ENCODE results near the gene S100A6.
"Not testable (repeated sequence)": the region's sequence is repeated elsewhere in the genome, so short reads cannot be mapped to it uniquely, and the experiment has no call there.

S100A6 gene

DNA sequence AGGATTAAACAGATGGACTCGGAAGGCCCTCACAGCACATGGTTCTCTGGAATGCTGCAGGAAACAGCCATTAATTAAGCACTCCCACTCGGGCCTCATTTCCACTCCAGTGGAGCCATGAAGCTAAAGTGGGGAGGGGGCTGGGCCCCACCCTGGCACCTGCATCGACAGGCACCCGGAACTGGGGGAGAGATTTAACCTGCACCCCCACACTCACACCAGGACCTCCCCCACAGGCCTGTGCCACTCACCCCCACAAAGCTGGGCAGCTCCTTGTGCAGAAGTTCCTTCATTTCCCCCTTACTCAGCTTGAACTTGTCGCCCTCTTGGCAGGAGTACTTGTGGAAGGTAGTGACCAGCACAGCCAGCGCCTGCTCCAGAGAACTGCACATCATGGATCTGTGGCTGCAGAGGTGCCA is 27.7 kb upstream of the S100A6 start:
- DNase-seq = no peak

DNA sequence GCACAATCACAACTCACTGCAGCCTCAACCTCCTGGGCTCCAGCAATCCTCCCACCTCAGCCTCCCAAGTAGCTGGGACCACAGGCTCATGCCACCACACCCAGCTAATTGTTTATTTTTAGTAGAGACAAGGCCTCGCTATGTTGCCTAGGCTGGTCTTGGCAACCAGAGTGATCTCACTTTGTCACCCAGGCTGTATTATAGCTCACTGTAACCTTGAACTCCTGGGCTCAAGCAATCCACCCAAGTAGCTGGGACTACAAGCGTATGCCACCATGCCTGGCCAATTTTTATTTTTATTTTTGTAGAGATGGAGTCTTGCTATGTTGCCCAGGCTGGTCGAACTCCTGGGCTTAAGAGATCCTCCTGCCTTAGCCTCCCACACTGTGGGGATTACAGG is 26.2 kb upstream of the S100A6 start:
- not testable (repeated sequence) for DNase-seq

DNA sequence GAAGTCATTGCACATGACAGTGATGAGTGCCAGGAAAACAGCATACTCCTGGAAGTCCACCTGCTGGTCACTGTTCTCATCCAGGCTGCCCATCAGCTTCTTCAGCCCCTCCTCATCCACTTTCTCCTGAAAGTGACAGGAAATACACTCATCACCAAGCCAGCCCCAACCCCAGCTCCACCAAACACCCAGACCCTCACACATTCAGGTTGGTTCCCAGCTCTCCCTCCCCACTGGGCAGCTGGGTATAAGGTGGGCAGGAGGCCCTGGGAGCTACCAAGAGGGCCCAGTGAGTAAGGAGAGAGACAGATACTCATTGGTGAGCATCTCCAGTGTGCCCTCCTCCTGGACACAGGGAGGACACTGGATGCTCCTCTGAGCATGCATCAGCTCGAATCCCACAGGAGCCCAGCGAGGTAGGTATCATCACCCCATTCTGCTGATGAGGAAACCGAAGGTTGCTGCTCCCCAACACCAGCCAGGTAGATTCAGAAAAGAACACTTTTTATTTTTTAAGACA is 25.7 kb upstream of the S100A6 start:
- no peak for DNase-seq

DNA sequence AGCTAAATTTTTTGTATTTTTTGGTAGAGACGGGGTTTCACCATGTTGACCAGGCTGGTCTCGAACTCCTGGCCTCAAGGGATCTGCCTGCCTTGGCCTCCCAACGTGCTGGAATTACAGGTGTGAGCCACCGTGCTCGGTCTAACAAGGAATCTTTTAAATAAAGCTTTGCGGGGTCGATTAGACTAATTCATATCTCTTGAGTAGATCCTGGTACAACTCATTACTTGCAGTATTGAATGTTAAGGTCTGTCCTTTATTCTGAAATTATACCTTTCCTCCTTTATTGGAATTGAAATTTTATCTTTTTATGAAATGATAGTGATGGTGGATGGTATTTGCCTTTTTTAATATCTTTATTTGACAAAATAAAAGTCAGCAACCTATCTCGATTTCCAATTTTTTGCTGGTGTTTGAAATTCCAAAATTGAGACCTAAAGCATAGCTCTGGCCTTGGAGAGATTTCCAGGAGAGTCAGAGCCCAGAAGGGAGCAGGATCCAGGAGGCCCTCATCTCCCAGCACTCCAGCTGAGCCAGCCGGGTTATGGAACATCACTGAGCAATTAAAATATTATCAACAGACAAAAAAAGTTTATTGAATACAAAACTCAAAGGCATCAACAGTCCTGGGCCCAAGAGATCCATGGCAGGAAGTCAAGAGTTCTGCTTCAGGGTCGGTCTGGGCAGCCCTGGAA is 25.1 kb upstream of the S100A6 start:
- DNase-seq = no peak

DNA sequence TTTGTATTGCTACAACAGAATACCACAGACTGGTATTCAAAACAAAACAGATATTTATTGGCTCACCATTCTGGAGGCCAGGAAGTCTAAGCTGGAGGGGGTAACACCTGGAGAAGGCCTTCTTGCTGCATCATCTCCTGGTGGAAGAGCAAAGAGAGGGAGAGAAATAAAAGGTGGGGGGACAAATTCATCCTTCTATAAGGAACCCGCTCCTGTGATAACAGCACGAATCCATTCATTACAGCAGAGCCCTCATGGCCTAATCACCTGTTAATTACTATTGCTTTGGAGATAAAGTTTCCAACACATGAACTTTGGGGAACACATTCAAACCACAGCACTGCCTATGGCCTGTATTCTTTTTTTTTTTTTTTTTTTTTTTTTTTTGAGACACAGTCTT is 24.4 kb upstream of the S100A6 start:
- no peak for DNase-seq

DNA sequence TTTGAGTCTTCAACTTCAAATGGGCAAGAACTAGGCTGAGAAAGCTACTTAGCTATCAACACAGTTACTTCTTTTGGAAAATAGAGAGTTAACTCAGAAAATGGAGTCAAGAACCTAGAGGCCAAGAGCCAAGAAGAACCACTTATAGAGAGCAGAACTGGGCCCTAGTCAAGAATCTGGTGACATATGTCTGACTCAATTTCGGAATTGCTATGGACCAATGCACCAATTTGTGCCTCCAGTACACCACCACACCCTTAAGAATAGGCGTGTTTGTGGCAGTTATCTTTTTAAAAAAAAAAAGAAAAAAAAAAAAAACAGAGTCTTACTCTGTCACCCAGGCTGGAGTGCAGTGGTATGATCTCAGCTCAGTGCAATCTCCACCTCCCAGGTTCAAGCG is 22.1 kb upstream of the S100A6 start:
- no peak for DNase-seq

DNA sequence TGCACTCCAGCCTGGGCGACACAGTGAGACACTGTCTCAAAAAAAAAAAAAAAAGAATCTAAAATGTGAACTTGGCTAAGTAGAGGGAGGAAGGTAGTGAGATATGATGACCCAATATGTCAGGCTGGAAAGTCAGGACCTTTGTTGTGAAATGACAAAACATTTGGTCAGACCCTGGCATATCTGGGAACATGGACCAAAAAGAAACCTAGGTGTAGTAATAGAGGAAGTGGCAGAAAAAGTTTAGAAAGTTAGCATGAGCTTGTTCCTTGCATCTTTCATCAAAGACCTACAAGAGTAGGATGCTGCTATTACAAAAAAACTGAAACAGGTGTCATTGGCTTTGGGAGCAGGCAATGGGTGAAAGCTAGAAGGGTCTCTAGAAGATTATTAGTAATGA is 20.6 kb upstream of the S100A6 start:
- no peak for DNase-seq

DNA sequence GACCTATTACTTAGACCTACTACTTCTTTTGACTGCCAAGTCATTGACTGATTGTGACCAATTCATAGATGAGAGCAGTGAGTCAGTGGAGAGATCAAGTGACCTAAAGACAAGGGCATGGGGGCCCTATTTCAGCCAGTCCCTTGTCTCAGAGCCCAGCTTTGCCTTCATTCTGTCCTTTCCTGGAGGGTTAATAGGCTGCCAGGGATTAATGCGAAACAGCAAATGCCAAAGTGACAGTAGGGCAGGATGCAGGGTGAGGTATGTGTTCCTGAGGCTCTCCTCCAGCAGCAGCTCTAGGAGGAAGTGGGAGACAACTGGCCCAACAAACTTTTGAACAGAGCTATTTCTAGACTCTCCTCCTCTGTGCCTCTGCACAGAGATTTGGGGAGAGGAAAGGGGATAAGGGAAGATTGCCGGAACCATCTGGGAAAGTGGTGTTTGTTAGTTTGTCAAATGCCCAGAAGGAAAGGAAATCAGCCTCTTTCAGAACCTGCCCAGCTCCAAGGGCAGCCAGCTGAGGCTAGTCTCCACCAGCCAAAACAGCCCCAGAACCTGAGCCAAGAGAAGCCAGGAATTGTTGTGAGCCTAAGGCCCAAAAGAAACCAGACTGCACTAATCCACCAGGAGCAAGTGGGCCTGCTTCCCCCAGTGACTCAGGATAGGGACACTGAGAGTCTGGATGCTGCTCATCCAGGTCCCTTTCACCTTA is 18.2 kb upstream of the S100A6 start:
- DNase-seq = no peak

DNA sequence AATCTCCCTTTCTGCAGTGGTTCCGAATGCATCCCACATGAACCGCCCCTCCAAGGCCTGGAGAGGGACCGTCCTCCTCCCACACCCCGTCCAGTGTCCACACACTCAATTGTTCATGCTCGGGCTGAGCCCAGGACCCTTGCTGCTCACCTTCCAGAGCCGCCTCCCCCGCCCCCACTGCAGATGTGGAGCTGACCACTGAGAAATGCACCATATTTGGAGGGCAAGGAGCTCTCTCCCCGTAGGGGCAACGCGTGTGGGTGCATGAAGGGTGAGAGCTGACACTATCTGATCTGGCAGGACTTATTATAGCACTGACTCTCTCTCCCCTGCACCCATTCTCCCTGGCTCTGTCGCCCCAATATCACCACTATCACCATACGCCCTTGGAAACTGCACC is 17.3 kb upstream of the S100A6 start:
- DNase-seq = no peak

DNA sequence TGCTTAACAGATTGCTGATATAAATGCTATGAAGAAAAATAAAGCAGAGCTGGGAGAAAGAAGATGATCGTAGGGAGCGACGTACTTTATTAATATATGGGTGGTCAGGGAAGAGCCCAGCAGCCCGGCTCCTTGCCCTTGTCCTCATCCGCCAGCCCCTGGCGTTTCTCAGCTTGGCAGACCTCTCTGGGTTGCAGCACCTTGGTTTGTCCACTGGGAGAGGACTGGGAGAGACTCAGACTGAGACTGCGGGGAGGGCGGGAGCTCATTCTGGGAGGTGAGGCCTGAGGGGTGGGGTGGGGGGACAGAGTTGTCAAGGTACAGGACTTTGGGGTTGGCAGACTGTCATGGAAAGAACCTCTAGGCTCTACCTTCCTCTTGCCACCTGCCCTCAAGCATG is 16.5 kb upstream of the S100A6 start:
- no peak for DNase-seq

DNA sequence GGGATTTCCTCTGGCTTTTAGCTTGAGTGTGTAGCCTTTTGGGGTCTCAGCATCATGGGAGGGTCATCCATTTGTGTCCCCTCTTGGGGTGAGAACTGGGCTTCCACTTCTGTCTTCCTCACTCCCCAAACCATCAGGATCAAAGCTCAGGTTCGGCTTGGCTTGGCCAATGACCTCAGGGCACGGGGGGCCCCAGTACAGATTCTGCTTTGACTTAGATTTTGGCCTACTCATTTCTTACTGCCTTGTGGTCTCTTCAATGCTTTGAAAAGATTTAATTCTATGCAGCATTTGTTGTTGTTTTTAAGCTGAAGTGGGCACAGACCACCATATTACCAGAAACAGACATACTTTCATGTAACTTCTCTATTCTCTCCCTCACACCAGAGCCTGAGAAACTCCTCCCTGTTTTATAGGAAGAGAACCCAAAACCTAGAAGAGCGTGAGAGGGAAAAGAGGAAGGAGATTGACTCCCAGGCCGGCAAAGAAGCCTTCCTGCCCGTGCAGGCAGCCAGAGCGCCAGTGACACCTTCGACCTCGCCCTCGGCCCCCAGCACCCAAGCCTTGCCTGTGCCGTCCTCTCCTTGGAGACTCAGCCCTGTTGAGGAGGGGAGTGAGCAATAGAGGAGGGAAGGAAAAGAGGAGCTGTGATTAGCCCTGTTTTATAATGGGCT is 15.2 kb upstream of the S100A6 start:
- peak in 1 of 2 donors; percentile 37 for DNase-seq

DNA sequence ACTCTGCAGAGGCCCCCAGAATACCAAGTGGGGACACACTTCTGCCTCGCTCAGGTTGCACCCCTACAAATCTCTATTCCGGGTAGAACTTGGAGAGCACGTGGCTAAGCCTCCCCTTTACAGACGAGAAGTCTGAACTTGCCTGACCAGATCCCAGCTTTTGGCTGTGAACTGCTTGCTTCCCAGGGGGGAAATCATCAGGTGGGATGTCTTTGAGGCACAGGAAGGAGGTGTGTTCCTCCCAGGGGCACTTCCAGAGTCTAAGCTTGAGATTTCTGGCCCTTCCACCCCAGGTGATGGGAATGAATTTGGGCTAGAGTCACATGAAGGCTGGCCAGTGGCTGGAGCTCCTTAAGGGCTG is 14.6 kb upstream of the S100A6 start:
- DNase-seq = no peak

DNA sequence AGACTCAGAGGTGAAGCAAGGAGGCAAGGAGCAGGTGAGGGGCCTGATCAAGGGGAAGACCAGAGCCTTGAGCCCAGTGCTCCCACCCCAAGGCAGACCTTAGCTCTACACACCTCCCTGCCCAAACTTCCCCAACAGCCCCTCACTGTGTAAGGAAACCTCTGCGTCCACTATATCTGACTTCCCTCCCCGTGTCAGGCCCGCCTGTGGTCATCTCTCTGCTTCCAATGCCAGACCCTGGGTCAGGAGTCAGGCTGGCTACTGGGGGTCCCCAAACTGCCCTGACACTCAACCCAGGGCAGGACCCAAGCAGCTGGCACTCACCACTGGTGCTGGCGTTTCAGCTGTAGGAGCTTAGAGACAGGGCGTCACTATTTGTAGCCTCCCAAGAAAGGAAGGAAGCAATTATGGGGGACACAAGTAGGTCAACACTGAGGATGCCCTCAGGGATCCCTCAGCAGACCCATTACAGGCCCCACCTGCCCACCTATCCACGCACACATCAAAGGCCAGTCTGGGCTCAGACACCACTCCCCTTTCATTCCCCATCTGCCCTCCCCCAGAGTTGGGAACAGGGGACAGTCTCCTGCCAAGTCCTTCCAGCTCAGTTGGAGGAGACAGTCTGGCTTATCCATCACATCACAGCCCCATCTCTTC is 14.1 kb upstream of the S100A6 start:
- no peak for DNase-seq

DNA sequence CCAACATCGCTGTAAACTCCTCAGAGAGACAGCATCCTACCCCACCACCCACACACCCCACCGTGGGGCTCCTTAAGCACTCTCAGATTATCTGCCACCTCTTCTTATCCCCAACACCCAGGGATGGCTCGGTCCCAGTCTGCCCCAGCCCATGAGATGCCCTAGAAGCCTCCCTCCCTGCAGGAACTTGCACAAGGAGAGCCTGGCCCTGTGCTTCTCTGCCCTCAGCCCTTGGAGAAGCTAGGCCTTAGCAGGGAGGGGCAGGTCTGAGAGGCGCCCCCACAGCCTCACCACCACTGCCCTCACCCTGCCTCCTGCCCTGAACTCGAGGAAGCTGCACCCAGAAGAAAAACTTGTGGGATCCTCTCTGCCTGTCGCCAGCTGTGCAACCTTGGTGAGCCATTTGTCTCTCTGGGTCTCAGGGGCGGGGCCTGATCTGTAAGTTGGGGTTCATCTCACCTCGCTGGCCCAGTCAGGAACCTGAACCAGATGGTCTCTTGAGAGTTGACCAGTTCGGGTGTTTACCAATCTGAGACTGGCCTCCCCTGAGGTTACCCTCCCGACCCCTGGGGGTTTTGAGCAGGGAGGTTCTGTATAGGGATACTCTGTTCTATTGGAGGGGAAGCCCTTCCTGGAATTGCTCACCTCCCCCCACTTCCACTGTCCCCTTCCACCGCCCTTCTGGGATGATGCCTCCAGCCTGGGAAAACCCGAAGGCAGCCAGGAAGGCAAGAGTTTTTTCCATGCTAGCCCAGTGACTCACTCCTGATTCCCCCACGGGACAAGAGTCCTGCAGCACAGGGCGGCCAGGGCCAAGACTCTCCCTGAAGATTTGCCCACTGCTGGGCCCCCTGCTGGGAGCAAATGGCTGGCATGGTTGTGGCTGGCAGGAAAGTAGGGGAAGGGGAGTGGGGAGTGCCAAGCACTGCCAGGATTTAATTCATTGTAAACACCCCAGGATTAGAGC is 13.2 kb upstream of the S100A6 start, which contains the start of gene S100A3:
Gene S100A3 (minus strand): TSS at position 537 of the 967 bp plus-strand sequence. CDS start 773 bp downstream, outside the sequence.
- no peak for DNase-seq

DNA sequence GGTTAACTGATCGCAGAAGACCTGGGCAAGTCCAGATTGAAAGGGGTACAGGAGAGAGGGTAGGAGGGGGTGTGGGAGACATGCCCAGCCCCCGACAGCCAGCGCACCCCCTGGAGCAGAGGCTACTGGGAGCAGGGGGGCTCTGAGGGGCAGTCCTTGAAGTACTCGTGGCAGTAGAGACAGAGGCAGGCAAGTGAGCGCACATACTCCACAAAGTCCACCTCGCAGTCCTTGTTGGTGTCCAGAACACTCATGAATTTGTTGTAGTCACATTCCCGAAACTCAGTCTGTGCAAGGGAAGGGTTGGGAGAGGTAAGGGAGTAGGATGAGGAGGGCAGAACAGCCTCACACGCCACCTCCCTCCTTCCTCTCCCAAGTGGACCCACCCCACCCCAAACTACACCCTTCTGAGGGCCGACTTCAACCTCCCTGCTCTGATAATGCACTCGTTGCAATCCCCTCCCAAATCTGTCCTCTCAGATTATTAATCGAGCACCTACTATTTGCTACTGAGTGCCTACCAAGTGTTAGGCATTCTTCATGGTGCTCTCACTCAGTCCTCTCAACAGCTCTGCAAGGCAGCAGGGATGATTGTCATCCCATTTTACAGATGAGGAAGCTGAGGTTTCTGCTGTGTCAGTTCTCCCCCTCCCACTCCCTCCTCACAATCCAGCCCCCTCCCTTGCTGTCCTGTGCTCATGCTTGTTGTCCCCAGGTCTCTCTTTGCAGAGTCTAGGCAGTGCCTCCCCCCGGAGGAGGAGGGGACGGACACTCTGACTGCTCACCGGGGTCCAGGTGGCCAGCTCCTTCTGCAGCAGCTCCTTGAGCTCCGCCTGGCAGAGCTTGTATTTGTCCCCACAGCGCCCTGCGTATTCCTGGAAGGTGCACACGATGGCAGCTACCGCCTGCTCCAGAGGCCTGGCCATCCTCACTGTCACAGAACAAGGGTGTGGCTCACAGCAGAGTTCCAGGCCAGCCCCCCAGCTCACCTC is 12.1 kb upstream of the S100A6 start:
- no peak for DNase-seq

DNA sequence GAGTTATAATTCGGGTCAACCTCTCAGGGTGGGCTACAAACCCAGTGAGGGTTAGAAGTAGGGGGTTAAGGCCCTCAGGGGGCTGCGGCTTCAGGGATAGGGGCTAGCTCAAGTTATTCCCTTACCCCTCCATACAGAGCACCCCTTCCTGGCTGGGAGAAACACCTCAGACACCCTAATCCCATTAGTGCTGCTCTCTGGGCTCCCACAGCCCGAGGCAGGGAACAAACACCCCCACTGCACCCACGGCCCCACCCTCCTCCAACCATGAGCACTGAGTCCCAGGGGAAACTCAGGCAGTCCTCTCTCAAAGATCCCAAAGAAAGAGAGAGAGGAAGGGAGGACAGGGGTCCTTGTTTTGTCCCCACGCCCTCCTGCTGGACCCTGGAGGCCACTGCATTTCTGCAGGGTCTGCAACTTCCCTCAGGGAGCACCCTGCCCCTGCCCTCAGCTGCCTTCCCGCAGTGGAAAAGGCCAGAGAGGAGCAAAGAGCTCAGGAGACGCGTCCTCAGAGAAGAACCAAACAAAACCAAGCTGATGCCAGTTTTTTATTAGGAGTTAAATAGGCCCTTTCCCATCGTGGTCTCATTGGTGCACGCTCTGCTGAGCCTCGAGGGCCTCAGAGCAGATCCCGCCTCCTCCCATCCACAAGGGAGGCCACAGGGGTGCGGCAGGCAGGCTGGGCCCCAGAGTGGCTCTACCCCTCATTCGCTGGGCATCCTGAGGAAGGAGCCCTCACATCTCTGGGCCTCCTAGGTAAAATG is 11.2 kb upstream of the S100A6 start:
- DNase-seq = no peak

DNA sequence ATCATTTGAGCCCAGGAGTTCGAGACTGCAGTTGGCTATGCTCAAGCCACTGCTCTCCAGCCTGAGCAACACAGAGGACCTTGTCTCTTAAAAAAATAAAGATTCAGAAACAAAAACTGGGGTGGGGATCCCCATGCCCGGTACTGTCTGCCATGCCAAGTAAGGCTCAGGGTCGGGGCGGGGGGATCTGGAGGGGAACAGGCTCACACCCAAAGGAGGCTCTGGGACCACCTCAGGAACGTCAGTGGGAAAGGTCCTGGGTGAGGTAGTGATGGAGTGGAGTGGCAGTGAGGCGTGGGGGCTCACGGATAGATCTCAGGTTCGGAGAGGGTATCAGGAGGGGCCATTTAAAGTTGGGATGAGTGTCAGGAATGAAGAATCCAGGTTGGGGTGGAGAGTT is 10.6 kb upstream of the S100A6 start:
- no peak for DNase-seq

DNA sequence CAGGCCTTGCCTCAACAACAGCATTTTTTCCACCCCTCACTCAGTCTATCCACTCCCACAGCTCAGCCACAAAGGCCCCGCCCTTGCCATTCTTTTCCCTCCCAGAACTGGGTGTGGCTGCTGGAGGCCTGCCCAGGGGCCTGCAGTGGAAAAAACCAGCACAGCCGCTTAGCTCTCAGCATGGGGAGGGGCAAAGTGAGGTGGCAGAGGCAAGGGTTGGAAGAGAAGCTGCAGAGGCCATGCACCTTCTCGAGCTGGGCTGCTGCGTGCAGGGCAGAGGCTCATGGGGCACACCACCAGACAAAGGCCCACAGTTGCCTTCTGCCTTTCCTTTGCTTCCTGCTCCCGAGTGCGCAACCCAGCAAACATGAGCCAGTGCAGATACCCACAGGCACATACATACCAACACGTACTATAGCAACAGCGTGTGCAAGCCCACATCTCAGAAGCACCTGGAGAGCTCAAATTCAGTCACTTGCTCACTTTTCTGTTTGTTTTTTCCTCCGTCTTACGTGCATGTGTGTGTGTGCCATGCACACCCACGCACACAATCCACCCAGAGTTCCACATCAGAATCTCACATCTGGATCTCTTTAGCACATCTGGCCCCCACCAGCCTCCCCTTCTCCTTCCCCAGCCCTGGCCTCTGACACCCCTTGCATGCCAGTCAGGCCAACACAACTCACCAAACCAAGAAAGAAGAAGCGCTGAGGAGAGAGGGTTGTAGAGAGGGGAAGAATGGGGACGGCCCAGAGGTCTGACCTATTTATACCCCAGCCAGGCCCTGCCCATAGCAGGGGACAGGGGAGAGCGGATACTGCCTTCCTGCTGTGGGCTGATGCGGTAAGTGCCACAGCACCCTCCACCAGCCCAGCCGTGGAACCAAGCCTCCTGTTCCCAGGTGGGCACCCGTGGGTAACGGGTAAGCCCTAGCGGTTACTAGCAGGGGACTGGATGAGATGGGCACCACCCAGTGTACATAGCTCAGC is 9.6 kb upstream of the S100A6 start, which contains the start of gene S100A4:
Gene S100A4 (minus strand): TSS at position 740 of the 989 bp plus-strand sequence. CDS start 1,012 bp downstream, outside the sequence.
- DNase-seq = peak; percentile 83 to 88
